Measurements from ENCODE around the gene EYA3. TPM values are rescaled to one million over a fixed set of nuclear protein-coding genes. Genes with fewer than 3 reads are reported as not detected.

The EYA3 gene
- total RNA-seq, 1 donor from 2014 or later, result 16.0 TPM

DNA sequence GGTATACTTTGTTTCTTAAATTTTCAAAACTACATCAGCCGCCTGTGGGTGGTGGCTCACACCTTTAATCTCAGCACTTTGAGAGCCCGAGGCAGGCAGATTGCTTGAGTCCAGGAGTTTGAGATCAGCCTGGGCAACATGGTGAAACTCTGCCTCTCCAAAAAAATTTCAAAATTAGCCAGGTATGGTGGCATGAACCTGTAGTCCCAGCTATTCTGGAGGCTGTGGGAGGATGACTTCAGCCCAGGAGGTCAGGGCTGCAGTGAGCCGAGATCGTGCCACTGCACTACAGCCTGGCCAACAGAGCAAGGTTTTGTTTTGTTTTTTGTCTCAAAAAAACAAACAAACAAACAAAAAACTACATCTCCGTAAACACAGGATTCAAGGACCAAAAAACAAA is 3.3 kb downstream of the EYA3 start:
- no peak for DNase-seq (ENCODE audit: extremely low spot score in 2 of 2)
- H3K9me3 ChIP-seq, result no peaks in the 10 kb centered on the region
- intact Hi-C loops (cut with DNase I), result no loop called here
- no peak overlapping the region for H3K27ac ChIP-seq
- TF ChIP-seq, protein P1, sequence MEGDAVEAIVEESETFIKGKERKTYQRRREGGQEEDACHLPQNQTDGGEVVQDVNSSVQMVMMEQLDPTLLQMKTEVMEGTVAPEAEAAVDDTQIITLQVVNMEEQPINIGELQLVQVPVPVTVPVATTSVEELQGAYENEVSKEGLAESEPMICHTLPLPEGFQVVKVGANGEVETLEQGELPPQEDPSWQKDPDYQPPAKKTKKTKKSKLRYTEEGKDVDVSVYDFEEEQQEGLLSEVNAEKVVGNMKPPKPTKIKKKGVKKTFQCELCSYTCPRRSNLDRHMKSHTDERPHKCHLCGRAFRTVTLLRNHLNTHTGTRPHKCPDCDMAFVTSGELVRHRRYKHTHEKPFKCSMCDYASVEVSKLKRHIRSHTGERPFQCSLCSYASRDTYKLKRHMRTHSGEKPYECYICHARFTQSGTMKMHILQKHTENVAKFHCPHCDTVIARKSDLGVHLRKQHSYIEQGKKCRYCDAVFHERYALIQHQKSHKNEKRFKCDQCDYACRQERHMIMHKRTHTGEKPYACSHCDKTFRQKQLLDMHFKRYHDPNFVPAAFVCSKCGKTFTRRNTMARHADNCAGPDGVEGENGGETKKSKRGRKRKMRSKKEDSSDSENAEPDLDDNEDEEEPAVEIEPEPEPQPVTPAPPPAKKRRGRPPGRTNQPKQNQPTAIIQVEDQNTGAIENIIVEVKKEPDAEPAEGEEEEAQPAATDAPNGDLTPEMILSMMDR (IDR thresholded peaks at IDR 0.05), result no peak
- TF ChIP-seq POLR2A (IDR thresholded peaks at IDR 0.05) (no peak), POLR2AphosphoS5 (IDR thresholded peaks at IDR 0.05; ENCODE audit: insufficient read depth in 1 of 2, low read depth in 1 of 2) (no peak)
- H3K4me1 ChIP-seq, result peaks cover 24% of the 10 kb centered on the region
- H3K36me3 ChIP-seq, result peaks cover 0 to 3% of the 10 kb centered on the region in 2 donors
- H3K4me3 ChIP-seq, result no peak overlapping the region
- no peaks in the 10 kb centered on the region for H3K27me3 ChIP-seq

DNA sequence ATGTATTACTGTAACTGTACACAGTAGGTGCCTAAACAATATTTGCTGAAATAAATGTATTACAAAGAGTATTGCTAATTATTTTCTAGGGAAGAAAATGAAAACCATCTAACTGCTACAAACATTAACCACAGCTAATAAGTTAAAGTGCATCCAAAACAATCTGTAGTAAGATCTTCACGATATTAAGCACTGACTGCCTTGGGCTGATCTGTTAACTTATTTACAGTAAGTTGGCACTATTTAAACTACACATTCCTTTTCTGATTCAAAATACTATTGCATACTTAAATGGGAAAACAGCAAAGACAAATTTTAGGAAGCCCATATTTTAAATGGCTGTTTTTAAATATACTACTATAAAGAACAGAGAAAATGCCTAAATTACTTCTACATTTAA is 4.5 kb downstream of the EYA3 start:
- Histone ChIP-seq H3K27ac (no peak overlapping the region), H3K4me1 (peaks cover 27% of the 10 kb centered on the region), H3K27me3 (no peaks in the 10 kb centered on the region), H3K4me3 (no peak overlapping the region), H3K36me3 (peaks cover 0 to 8% of the 10 kb centered on the region in 2 donors), H3K9me3 (no peaks in the 10 kb centered on the region)
- intact Hi-C loops (cut with DNase I), result no loop called here
- no peak for DNase-seq (ENCODE audit: extremely low spot score in 2 of 2)
- TF ChIP-seq POLR2AphosphoS5 (IDR thresholded peaks at IDR 0.05; ENCODE audit: insufficient read depth in 1 of 2, low read depth in 1 of 2) (no peak), POLR2A (IDR thresholded peaks at IDR 0.05) (no peak)
- TF ChIP-seq, protein P1 (IDR thresholded peaks at IDR 0.05), result no peak

DNA sequence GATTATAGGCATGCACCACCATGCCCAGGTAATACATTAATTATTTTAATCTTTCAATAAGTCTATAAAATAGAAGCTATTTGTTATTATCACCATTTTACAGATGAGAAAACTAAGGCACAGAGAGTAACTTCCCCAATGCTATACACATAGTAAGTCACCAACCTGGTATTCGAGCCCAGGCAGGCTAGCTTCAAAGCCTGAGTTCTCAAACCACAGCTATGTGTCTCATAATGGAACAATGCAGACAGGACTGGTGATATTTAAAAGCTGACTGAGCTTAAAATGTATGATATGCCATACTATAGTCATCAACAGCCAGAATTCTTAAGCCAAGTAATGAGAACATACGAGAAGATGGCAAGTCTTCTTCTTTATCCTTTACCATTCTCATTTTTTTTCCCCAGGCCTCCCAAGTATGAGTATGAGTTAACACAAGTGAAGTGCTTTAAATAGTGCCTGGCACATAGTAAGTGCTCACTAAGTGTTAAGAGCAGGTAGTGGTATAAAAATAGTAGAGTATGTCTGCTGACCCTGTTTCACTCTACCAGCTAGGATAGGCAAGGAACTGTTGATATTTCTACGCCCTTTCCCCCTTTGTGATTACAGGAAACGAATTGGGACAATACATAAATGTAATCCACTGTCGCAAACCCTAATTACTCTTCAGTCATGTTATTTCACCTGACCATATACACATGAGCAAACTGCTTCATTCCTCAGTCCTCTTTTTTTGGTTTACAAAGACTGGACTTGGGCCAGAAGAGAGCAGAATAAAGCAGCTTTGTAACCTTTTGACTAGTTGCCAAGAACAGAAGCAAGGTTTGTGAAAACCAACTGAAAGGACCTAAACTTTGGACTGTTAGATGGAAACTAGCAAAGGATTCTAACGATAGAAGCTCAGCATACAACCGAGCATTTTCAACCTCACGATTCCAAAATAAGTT is 9.5 kb downstream of the EYA3 start:
- TF ChIP-seq, protein P1 (IDR thresholded peaks at IDR 0.05), result no peak
- TF ChIP-seq POLR2A (IDR thresholded peaks at IDR 0.05) (no peak), POLR2AphosphoS5 (IDR thresholded peaks at IDR 0.05; ENCODE audit: insufficient read depth in 1 of 2, low read depth in 1 of 2) (no peak)
- Histone ChIP-seq H3K36me3 (peaks cover 0 to 8% of the 10 kb centered on the region in 2 donors), H3K4me1 (peaks cover 16% of the 10 kb centered on the region), H3K27me3 (no peaks in the 10 kb centered on the region), H3K4me3 (no peak overlapping the region), H3K9me3 (no peaks in the 10 kb centered on the region), H3K27ac (no peak overlapping the region)
- intact Hi-C loops (cut with DNase I), result no loop called here
- DNase-seq (ENCODE audit: extremely low spot score in 2 of 2), result no peak

DNA sequence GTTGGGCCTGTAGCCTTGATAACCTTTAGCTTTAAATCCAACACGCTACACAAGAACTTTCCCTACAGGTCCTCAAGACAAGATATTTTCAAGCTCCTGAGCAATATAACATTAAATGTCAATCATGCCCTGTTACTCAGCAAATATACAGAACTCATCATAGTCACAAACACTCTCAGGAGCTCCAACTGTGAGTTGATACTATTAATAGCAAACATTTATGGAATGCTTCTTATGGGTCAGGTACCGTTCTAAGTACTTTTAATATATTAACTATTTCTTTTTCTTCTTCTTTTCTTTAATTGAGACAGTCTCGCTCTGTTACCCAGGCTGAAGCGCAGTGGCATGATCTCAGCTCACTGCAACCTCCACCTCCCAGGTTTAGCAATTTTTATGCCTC is 10.1 kb downstream of the EYA3 start:
- Histone ChIP-seq H3K4me3 (no peak overlapping the region), H3K27me3 (no peaks in the 10 kb centered on the region), H3K4me1 (peaks cover 22% of the 10 kb centered on the region), H3K27ac (no peak overlapping the region), H3K9me3 (no peaks in the 10 kb centered on the region), H3K36me3 (peaks cover 0 to 8% of the 10 kb centered on the region in 2 donors)
- intact Hi-C loops (cut with DNase I), result no loop called here
- no peak for TF ChIP-seq POLR2A (IDR thresholded peaks at IDR 0.05)
- TF ChIP-seq, protein P1 (IDR thresholded peaks at IDR 0.05), result no peak
- no peak for TF ChIP-seq POLR2AphosphoS5 (IDR thresholded peaks at IDR 0.05; ENCODE audit: insufficient read depth in 1 of 2, low read depth in 1 of 2)
- no peak for DNase-seq (ENCODE audit: extremely low spot score in 2 of 2)

Measured in vagina (tissue), 2 donors.